H1 (cell line): Measurements from ENCODE around the gene MAGOH. TPM values are rescaled to one million over a fixed set of nuclear protein-coding genes. Genes with fewer than 3 reads are reported as not detected.

Experiments
- CTCF ChIA-PET: fragments of 300-600 bp; sonication (Branson Sonifier 250); formaldehyde crosslinking; loops from one replicate; lab custom pipeline; 2021; ENCODE audit not compliant: partially characterized antibody; lab: Charles Lee
- POLR2A ChIA-PET: fragments of 300-600 bp; sonication (Branson Sonifier 250); formaldehyde crosslinking; loops from one replicate; lab custom pipeline; 2021; ENCODE audit warnings: inconsistent platforms; ENCODE audit not compliant: partially characterized antibody; lab: Charles Lee
- DNase-seq, 2 experiments: peaks; one replicate each; pipeline versions ENCODE4 v3.0.0 to v3.0.0-alpha.2; 2010 to 2022; ENCODE audit warnings: low spot score in 2 of 2, low read depth in 1 of 2, mixed read lengths in 1 of 2
- FAIRE-seq: peaks from 2 replicates; lab custom pipeline; 2011; peaks lifted over from hg19 to GRCh38; lab: Jason Lieb, UNC
- H2AFZ ChIP-seq: 2 replicates; pipeline ENCODE4 v1.8.1; 2012; ENCODE audit warnings: low read length, inconsistent platforms
- H2AK5ac ChIP-seq: 2 replicates; pipeline ENCODE4 v1.6.1; 2013; ENCODE audit warnings: low read depth, low read length
- H2BK120ac ChIP-seq: replicated peaks from 2 replicates; pipeline ENCODE3; 2013; ENCODE audit warnings: low read depth, low read length, inconsistent platforms
- H2BK12ac ChIP-seq: 2 replicates; pipeline ENCODE4 v1.6.1; 2013; ENCODE audit warnings: low read depth, low read length
- H2BK15ac ChIP-seq: 2 replicates; pipeline ENCODE4 v1.6.1; 2013; ENCODE audit warnings: low read length
- H2BK20ac ChIP-seq: 2 replicates; pipeline ENCODE4 v1.6.1; 2013; ENCODE audit warnings: low read length
- H2BK5ac ChIP-seq: 2 replicates; pipeline ENCODE4 v1.6.1; 2013; ENCODE audit warnings: low read depth, low read length
- H3K14ac ChIP-seq: 2 replicates; pipeline ENCODE4 v1.6.1; 2013; ENCODE audit warnings: inconsistent platforms; ENCODE audit not compliant: insufficient read length
- H3K18ac ChIP-seq: 2 replicates; pipeline ENCODE4 v1.6.1; 2013; ENCODE audit warnings: low read length; ENCODE audit errors: extremely low read depth
- H3K23ac ChIP-seq: 2 replicates; pipeline ENCODE4 v1.6.1; 2013; ENCODE audit warnings: inconsistent platforms; ENCODE audit not compliant: insufficient read length
- H3K23me2 ChIP-seq: 2 replicates; pipeline ENCODE4 v1.6.1; 2013; ENCODE audit warnings: low read depth, low read length
- H3K27ac ChIP-seq: 2 replicates; pipeline ENCODE4 v1.6.1; 2011; ENCODE audit warnings: low read depth, low read length, inconsistent platforms
- H3K27me3 ChIP-seq, 4 experiments: replicated peaks in 1 of 4; 1 replicate in 1 of 4; 2 replicates in 3 of 4; pipeline versions ENCODE4 v1.6.1 to v1.8.1; 2011 to 2013; ENCODE audit warnings: low read length in 3 of 4, mild to moderate bottlenecking in 3 of 4, inconsistent platforms in 2 of 4, mixed read lengths in 2 of 4, moderate library complexity in 1 of 4; ENCODE audit not compliant: control insufficient read depth in 3 of 4, insufficient read depth in 3 of 4; ENCODE audit errors: extremely low read depth in 1 of 4
- H3K36me3 ChIP-seq, 4 experiments: 2 replicates each; pipeline versions ENCODE4 v1.6.1 to v1.8.1; 2011 to 2013; ENCODE audit warnings: mild to moderate bottlenecking in 4 of 4, low read length in 3 of 4, moderate library complexity in 2 of 4, control low read depth in 1 of 4, inconsistent platforms in 1 of 4; ENCODE audit not compliant: insufficient read depth in 4 of 4, control insufficient read depth in 2 of 4
- H3K4ac ChIP-seq: replicated peaks from 2 replicates; pipeline ENCODE3; 2013; ENCODE audit warnings: low read length, low read depth, mixed read lengths, inconsistent platforms; ENCODE audit not compliant: insufficient read length
- H3K4me1 ChIP-seq, 4 experiments: replicated peaks in 1 of 4; 1 replicate in 1 of 4; 2 replicates in 3 of 4; pipeline versions ENCODE4 v1.6.1 to v1.8.1; 2011 to 2013; ENCODE audit warnings: low read length in 3 of 4, inconsistent platforms in 2 of 4, mixed read lengths in 1 of 4; ENCODE audit not compliant: insufficient read depth in 4 of 4, control insufficient read depth in 3 of 4
- H3K4me2 ChIP-seq, 2 experiments: 2 replicates each; pipeline versions ENCODE4 v1.6.1 to v1.8.1; 2011 to 2013; ENCODE audit warnings: low read depth in 2 of 2, low read length in 2 of 2, control low read depth in 1 of 2, inconsistent platforms in 1 of 2, mild to moderate bottlenecking in 1 of 2; ENCODE audit not compliant: insufficient read depth in 1 of 2
- H3K4me3 ChIP-seq, 4 experiments: fragments of 200-600, 300-600 bp in 1 of 4; sonication (generic), shearing (Covaris generic), sonication (Bioruptor Twin) in 1 of 4; 2 replicates each; pipeline versions ENCODE4 v1.5.1 to v1.8.1; 2011 to 2016; ENCODE audit warnings: low read length in 4 of 4, low read depth in 3 of 4, control low read depth in 2 of 4, inconsistent platforms in 2 of 4, mild to moderate bottlenecking in 2 of 4, mixed read lengths in 1 of 4, moderate library complexity in 1 of 4; ENCODE audit not compliant: insufficient read depth in 2 of 4; ENCODE audit errors: extremely low read depth in 1 of 4
- H3K56ac ChIP-seq: replicated peaks from 2 replicates; pipeline ENCODE3; 2013; ENCODE audit warnings: low read depth, mild to moderate bottlenecking, mixed read lengths, low read length, inconsistent platforms; ENCODE audit not compliant: insufficient read length
- H3K79me1 ChIP-seq: 2 replicates; pipeline ENCODE4 v1.6.1; 2013; ENCODE audit warnings: low read depth, low read length, control low read depth
- H3K79me2 ChIP-seq, 2 experiments: 2 replicates each; pipeline versions ENCODE4 v1.6.1 to v1.8.1; 2012 to 2013; ENCODE audit warnings: low read length in 2 of 2, mild to moderate bottlenecking in 2 of 2, inconsistent platforms in 1 of 2; ENCODE audit not compliant: insufficient read depth in 2 of 2, control insufficient read depth in 1 of 2
- H3K9ac ChIP-seq, 4 experiments: replicated peaks in 1 of 4; 1 replicate in 1 of 4; 2 replicates in 3 of 4; pipeline versions ENCODE4 v1.6.1 to v1.8.1; 2011 to 2013; ENCODE audit warnings: low read depth in 3 of 4, low read length in 3 of 4, control low read depth in 2 of 4, mild to moderate bottlenecking in 2 of 4, moderate library complexity in 2 of 4, inconsistent platforms in 1 of 4; ENCODE audit errors: extremely low read depth in 1 of 4
- H3K9me3 ChIP-seq, 2 experiments: 2 replicates each; pipeline versions ENCODE4 v1.6.1 to v1.8.1; 2012 to 2013; ENCODE audit warnings: mild to moderate bottlenecking in 2 of 2, moderate library complexity in 2 of 2, control low read depth in 1 of 2, inconsistent platforms in 1 of 2, low read depth in 1 of 2, low read length in 1 of 2, mixed read lengths in 1 of 2; ENCODE audit not compliant: insufficient read depth in 2 of 2
- H4K20me1 ChIP-seq, 2 experiments: replicated peaks in 1 of 2; 2 replicates each; pipeline versions ENCODE3 to v1.8.1; 2011 to 2013; ENCODE audit warnings: inconsistent platforms in 2 of 2, low read length in 2 of 2, mild to moderate bottlenecking in 1 of 2; ENCODE audit not compliant: insufficient read depth in 2 of 2, control insufficient read depth in 1 of 2
- H4K5ac ChIP-seq: 2 replicates; pipeline ENCODE4 v1.6.1; 2013; ENCODE audit warnings: low read length, low read depth, mixed read lengths, inconsistent platforms; ENCODE audit not compliant: insufficient read length
- H4K8ac ChIP-seq: 2 replicates; pipeline ENCODE4 v1.8.0; 2013; ENCODE audit warnings: mild to moderate bottlenecking, moderate library complexity, low read length, inconsistent platforms; ENCODE audit not compliant: insufficient read depth; ENCODE audit errors: extremely low read depth
- H4K91ac ChIP-seq: replicated peaks from 2 replicates; pipeline ENCODE3; 2013; ENCODE audit warnings: low read length, mixed read lengths, inconsistent platforms; ENCODE audit not compliant: insufficient read length
- BCL11A ChIP-seq, 2 experiments: IDR thresholded peaks; one replicate each; pipeline ENCODE4 v1.6.1; 2011; ENCODE audit warnings: low read depth in 2 of 2, low read length in 2 of 2, mild to moderate bottlenecking in 2 of 2
- GTF2F1 ChIP-seq: IDR thresholded peaks from 2 replicates; pipeline ENCODE4 v1.6.1; 2012; ENCODE audit warnings: low read depth, low read length, improper control_type of control experiment, borderline replicate concordance
- PHF8 ChIP-seq: fragments of 200-600 bp; sonication (generic); conservative IDR thresholded peaks from 2 replicates; pipeline ENCODE4 v1.7.1; 2012; ENCODE audit warnings: low read depth, mild to moderate bottlenecking, inconsistent platforms, low read length, moderate library complexity
- RNF2 ChIP-seq: fragments of 200-900, 300-1000 bp; sonication (generic); IDR thresholded peaks from 2 replicates; pipeline ENCODE4 v1.7.1; 2016; ENCODE audit warnings: borderline replicate concordance, low read depth, mild to moderate bottlenecking, antibody characterized with exemption, low read length; ENCODE audit not compliant: poor library complexity, severe bottlenecking; ENCODE audit errors: missing control alignments
- RXRA ChIP-seq: IDR thresholded peaks from 2 replicates; pipeline ENCODE4 v1.6.1; 2011; ENCODE audit warnings: low read depth, mild to moderate bottlenecking, low read length, moderate library complexity; ENCODE audit not compliant: insufficient read depth
- SIN3A ChIP-seq, 2 experiments: IDR thresholded peaks in 1 of 2; conservative IDR thresholded peaks in 1 of 2; 2 replicates each; pipeline ENCODE4 v1.6.1; 2011 to 2012; ENCODE audit warnings: low read length in 2 of 2, improper control_type of control experiment in 1 of 2, low read depth in 1 of 2, mild to moderate bottlenecking in 1 of 2
- WGBS, 2 experiments: shearing (Covaris generic) in 1 of 2; methylation state at CpG; one replicate each; pipeline versions ENCODE4 v1.1.6 to v1.1.7; 2013 to 2015; ENCODE audit warnings: low lambda C conversion rate in 2 of 2, mixed read lengths in 2 of 2, inconsistent platforms in 1 of 2, low coverage in 1 of 2, missing lambda C conversion rate in 1 of 2; ENCODE audit not compliant: insufficient replicate concordance in 2 of 2, insufficient coverage in 1 of 2, insufficient read length in 1 of 2; ENCODE audit errors: extremely low coverage in 1 of 2, missing lambda C conversion rate in 1 of 2; 5-methylcytosine and 5-hydroxymethylcytosine counted together
- polyA plus RNA-seq, 7 experiments: library from polyadenylated mRNA; depleted of rRNA in 3 of 7; stranded (reverse) in 5 of 7; unstranded in 2 of 7; fragments of >200 nt in 5 of 7; fragments of 200-250 nt in 2 of 7; gene quantifications; 1 replicate in 5 of 7; 2 replicates in 1 of 7; 4 replicates in 1 of 7; pipeline versions ENCODE4 v1.2.1 to v1.2.3, GENCODE V29; 2011 to 2013; ENCODE audit warnings: missing spikeins in 2 of 7, mixed read lengths in 2 of 7
- total RNA-seq: library from RNA; stranded (reverse); fragmentation: NEBNext Ultra II Directional; extraction: Animal tissue kit (Norgen Biotek cat#: 25700); gene quantifications from 2 replicates; pipeline ENCODE4 v1.2.1, GENCODE V29; 2021

The MAGOH gene
- total and polyA plus RNA-seq, 2 of the 8 experiments (the other 6 are each of a cell fraction or from before 2014, with no cell fraction given): 46.9 to 74.3 TPM

- Histone ChIP-seq H2BK120ac (no peak overlapping the region), H2BK15ac (no peak overlapping the region), H2AFZ (no peak overlapping the region), H3K14ac (no peak overlapping the region), H3K4me2 (no peak overlapping the region), H3K9ac (no peak overlapping the region), H4K91ac (no peak overlapping the region), H2BK5ac (no peak overlapping the region), H3K4me1 (no peaks in the 10 kb centered on the region; a peak in 1 of 7 replicates), H3K23me2 (no peaks in the 10 kb centered on the region), H3K23ac (no peak overlapping the region), H3K4me3 (no peak overlapping the region), H3K18ac (no peak overlapping the region), H3K36me3 (peaks cover 7 to 49% (median 32%) of the 10 kb centered on the region in 4 experiments), H3K79me2 (no peaks in the 10 kb centered on the region), H2BK12ac (no peak overlapping the region), H4K8ac (no peak overlapping the region), H3K9me3 (no peaks in the 10 kb centered on the region), H2AK5ac (no peak overlapping the region), H3K27me3 (no peaks in the 10 kb centered on the region; a peak in 1 of 7 replicates), H3K56ac (no peak overlapping the region), H3K4ac (no peak overlapping the region), H3K27ac (no peak overlapping the region), H4K20me1 (no peaks in the 10 kb centered on the region), H4K5ac (no peak overlapping the region), H2BK20ac (no peak overlapping the region), H3K79me1 (no peaks in the 10 kb centered on the region)
- ChIA-PET POLR2A (interaction anchor here (1.2 to 1.3 kb wide), 2 partner anchors 10 to 25 kb away, joined by 3 read pairs; no protein-coding TSS in a partner anchor), CTCF (interaction anchor here (1.8 kb wide), 1 partner anchor 149 kb away, joined by 7 read pairs; no protein-coding TSS in a partner anchor)
- 93% methylated on average over 4 of the region's 4 CpGs; no CpG with 5 or more reads in 1 of the 2 experiments for WGBS, 2 experiments
- DNase-seq: no peak
- no peak for FAIRE-seq
- TF ChIP-seq SIN3A (conservative IDR thresholded peaks at IDR 0.05 in 1 of 2, IDR thresholded peaks at IDR 0.05 in 1 of 2; ENCODE audit: low read depth in 1 of 2, low read length in 2 of 2): no peak
- TF ChIP-seq RNF2: no peak
- TF ChIP-seq GTF2F1: no peak
- no peak for TF ChIP-seq PHF8
- TF ChIP-seq BCL11A (IDR thresholded peaks at IDR 0.05; ENCODE audit: low read depth in 2 of 2, low read length in 2 of 2): no peak
- TF ChIP-seq RXRA: no peak
These were observed 5.8 kb upstream of the MAGOH start for GRCh38 chr1:53244141-53244540.
